GM04504 (cell line): Measurements from ENCODE around the gene SCO2.
A peak's percentile ranks its signal among the peaks of the same experiment; 100 is the strongest.

Experiments
- DNase-seq: peaks from one replicate; pipeline ENCODE4 v3.0.0-alpha.2; 2012; ENCODE audit warnings: low read depth

SCO2 gene

GRCh38 chr22:50476868-50477267, 48.5 kb downstream of the SCO2 start:
- DNase-seq = no peak

- no peak for DNase-seq
Measured at GRCh38 chr22:50475652-50476002, 49.8 kb downstream of the SCO2 start.

DNA sequence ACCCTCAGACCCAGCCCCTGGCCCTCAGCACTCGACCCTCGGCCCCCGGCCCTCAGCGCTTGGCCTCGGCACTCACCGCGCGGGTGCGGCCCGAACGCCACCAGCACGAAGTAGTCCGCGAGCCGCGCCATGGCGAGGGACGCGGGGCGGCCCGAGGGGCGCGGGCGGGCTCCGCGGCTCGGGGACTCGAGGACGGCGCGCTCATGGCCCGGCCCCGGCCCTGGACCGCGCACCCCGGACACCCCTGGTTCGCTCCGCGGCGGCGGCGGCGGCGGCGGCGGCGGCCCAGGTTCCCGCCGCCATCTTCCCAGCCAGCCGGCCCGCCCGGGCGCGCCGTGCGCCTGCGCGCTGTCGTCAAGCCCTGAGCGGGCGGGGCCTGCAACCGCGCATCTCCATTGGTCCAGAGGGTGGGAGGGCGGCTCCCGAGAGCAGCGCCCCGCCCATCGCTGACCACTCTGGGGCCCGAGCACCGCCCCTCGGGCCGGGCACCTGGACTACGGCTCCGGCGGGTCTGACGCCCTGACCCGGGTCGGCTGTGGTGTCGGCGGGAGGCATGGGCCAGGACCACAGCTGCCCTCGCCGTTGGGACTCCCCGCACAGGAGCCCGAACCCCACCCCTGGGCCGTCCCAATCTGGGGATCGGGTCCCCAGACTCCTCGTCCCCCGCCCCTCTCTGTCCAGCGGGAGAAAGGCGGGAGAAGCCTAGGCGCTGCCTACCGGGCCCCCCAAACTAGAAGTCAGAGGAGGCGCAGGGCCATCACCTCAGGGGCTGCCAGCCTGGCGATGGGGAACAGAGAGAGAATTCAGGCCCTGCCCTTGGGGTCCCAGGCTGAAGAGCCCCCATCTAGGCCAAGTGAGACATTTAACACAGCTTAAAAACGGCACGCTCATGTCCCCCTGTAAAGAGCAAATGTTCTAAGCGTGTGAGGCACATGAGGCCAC, 50.4 kb downstream of the SCO2 start, which contains the start of gene SBF1:
TSS of gene SBF1 (minus strand) at position 326 of the 942 bp plus-strand sequence. CDS start at position 131, 195 bp downstream.
- DNase-seq = peak; percentile 71

GRCh38 chr22:50473855-50474671, 51.3 kb downstream of the SCO2 start:
- peak; percentile 26 for DNase-seq
